Mesothelial cell of epicardium (in vitro differentiated cells): ENCODE results near the gene ASB14. TPM values are rescaled to one million over a fixed set of nuclear protein-coding genes. Genes with fewer than 3 reads are reported as not detected.
"Not testable (repeated sequence)": the region's sequence is repeated elsewhere in the genome, so short reads cannot be mapped to it uniquely, and the experiment has no call there.

ENCODE experiments used
- DNase-seq, 2 experiments: peaks; one replicate each; pipeline ENCODE4 v3.0.0; 2021; ENCODE audit warnings: low spot score in 2 of 2; ENCODE audit not compliant: unreplicated experiment in 2 of 2
- H3K27ac Mint-ChIP-seq: 2 replicates; pipeline ENCODE4 v1.8.0; 2021; ENCODE audit warnings: mixed read lengths
- H3K27me3 Mint-ChIP-seq: 2 replicates; pipeline ENCODE4 v1.8.0; 2021; ENCODE audit warnings: low read depth, mixed read lengths
- H3K36me3 Mint-ChIP-seq: 2 replicates; pipeline ENCODE4 v1.8.0; 2021; ENCODE audit warnings: mixed read lengths
- H3K4me1 Mint-ChIP-seq: 2 replicates; pipeline ENCODE4 v1.8.0; 2021; ENCODE audit warnings: mixed read lengths
- H3K4me3 Mint-ChIP-seq: 2 replicates; pipeline ENCODE4 v1.8.0; 2021; ENCODE audit warnings: mild to moderate bottlenecking, moderate library complexity, mixed read lengths
- H3K9me3 Mint-ChIP-seq: 2 replicates; pipeline ENCODE4 v1.8.0; 2021; ENCODE audit warnings: mixed read lengths
- CTCF ChIP-seq: fragments of 200-600 bp; sonication (generic); IDR thresholded peaks from one replicate; pipeline ENCODE4 v1.5.0; 2021; ENCODE audit warnings: antibody characterized with exemption; ENCODE audit not compliant: unreplicated experiment
- total RNA-seq: library from RNA; stranded (reverse); gene quantifications from 3 replicates; pipeline ENCODE4 v1.2.1, GENCODE V29; 2021

The ASB14 gene
- total RNA-seq, 1 donor from 2014 or later = not detected

DNA sequence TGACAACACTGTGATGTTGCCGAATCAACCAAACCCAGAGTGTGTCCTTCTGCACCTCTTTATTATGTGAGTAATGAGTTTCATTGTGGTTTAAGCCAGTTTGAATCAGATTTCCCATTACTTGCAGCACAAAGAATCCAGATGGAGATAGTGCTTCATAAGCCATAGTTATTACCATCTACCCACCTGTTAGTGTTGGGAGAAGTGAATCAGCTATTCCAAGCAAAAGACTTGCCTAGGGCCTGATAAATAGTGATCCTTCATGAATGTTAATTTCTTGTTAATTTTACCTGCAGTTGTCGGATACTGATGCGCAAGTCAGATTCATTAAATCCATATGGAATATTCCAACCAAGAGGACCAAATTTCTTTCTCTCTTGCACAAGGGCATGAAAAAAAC is 21.7 kb upstream of the ASB14 start:
- no peaks in the 10 kb centered on the region for H3K4me1 Mint-ChIP-seq
- TF ChIP-seq CTCF = no peak
- H3K36me3 Mint-ChIP-seq = no peaks in the 10 kb centered on the region
- no peak overlapping the region for H3K4me3 Mint-ChIP-seq
- H3K27ac Mint-ChIP-seq = no peak overlapping the region
- H3K9me3 Mint-ChIP-seq = peaks cover 15% of the 10 kb centered on the region
- DNase-seq = no peak
- H3K27me3 Mint-ChIP-seq = peaks cover 8% of the 10 kb centered on the region

- no peak for DNase-seq
- Mint-ChIP-seq H3K4me1 (no peaks in the 10 kb centered on the region), H3K4me3 (no peak overlapping the region), H3K9me3 (no peaks in the 10 kb centered on the region), H3K27me3 (peaks cover 4% of the 10 kb centered on the region), H3K27ac (no peak overlapping the region), H3K36me3 (no peaks in the 10 kb centered on the region)
- no peak for TF ChIP-seq CTCF
Observed at GRCh38 chr3:57309769-57310360, 17.4 kb upstream of the ASB14 start.

DNA sequence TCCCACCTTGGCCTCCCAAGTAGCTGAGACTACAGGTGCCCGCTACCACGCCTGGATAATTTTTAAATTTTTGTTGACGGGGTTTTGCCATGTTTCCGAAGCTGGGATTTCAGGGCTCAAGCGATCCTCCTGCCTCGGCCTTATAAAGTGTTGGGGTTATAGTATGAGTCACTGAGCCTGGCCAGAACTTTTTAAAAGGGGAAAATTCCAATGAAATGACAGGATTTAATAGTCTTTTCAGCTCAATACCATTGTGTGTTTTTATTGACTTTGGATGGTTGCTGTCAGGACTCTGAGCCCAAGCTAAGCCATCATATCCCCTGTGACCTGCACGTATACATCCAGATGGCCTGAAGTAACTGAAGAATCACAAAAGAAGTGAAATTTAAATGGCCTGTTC is 11.0 kb upstream of the ASB14 start:
- H3K36me3 Mint-ChIP-seq, H3K27me3 Mint-ChIP-seq, H3K27ac Mint-ChIP-seq, DNase-seq, H3K4me3 Mint-ChIP-seq, H3K4me1 Mint-ChIP-seq, H3K9me3 Mint-ChIP-seq: not testable (repeated sequence)

GRCh38 chr3:57298041-57298440 is 5.6 kb upstream of the ASB14 start:
- TF ChIP-seq CTCF = no peak

DNA sequence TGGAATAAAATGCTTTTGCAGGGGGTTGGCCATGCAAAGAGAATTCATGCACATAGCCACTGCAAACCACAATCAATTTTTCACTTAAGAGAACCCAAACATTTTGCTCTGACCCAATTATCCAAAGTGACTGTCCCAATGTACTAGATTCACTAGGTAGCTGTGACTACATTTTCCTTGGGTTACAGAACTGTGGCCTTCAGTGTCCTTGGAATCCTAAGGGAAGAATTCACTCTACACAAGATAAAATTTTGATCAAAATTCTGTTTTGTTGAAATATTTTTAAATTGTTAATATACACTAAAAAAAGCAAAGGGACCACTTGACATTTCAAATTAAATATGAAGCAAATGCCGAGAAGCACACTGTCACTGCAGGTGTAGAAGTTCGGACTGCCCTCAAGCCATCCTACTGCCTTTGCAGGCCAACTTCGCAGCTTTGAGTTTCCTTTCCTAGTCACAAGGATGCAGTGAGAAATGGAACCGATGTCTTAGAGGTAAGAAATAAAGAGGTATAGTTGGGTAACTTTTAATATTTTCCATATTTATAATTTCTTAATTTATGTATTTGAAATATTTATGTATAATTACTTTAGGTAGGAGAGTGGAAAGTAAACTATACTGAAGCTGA is 527 bp upstream of the ASB14 start:
- DNase-seq = no peak
- TF ChIP-seq CTCF = no peak
- H3K4me3 Mint-ChIP-seq = no peak overlapping the region
- no peaks in the 10 kb centered on the region for H3K4me1 Mint-ChIP-seq
- no peak overlapping the region for H3K27ac Mint-ChIP-seq
- H3K27me3 Mint-ChIP-seq = peaks cover 17% of the 10 kb centered on the region
- H3K36me3 Mint-ChIP-seq = no peaks in the 10 kb centered on the region
- H3K9me3 Mint-ChIP-seq = no peaks in the 10 kb centered on the region

More at GRCh38 chr3:57298041-57298440, 5.6 kb upstream of the ASB14 start:
- peaks cover 12% of the 10 kb centered on the region for H3K27me3 Mint-ChIP-seq
- H3K27ac Mint-ChIP-seq = no peak overlapping the region
- no peaks in the 10 kb centered on the region for H3K36me3 Mint-ChIP-seq
- DNase-seq = no peak
- no peak overlapping the region for H3K4me3 Mint-ChIP-seq
- no peaks in the 10 kb centered on the region for H3K9me3 Mint-ChIP-seq
- no peaks in the 10 kb centered on the region for H3K4me1 Mint-ChIP-seq

- H3K27ac Mint-ChIP-seq = no peak overlapping the region
- H3K27me3 Mint-ChIP-seq = peaks cover 11% of the 10 kb centered on the region
- no peaks in the 10 kb centered on the region for H3K36me3 Mint-ChIP-seq
- H3K4me1 Mint-ChIP-seq = no peaks in the 10 kb centered on the region
- peaks cover 12% of the 10 kb centered on the region for H3K9me3 Mint-ChIP-seq
- TF ChIP-seq CTCF = no peak
- H3K4me3 Mint-ChIP-seq = no peak overlapping the region
- no peak for DNase-seq
Observed at GRCh38 chr3:57288403-57288802, 4.1 kb downstream of the ASB14 start.
